Measurements from ENCODE around the gene GALR3.

DNA sequence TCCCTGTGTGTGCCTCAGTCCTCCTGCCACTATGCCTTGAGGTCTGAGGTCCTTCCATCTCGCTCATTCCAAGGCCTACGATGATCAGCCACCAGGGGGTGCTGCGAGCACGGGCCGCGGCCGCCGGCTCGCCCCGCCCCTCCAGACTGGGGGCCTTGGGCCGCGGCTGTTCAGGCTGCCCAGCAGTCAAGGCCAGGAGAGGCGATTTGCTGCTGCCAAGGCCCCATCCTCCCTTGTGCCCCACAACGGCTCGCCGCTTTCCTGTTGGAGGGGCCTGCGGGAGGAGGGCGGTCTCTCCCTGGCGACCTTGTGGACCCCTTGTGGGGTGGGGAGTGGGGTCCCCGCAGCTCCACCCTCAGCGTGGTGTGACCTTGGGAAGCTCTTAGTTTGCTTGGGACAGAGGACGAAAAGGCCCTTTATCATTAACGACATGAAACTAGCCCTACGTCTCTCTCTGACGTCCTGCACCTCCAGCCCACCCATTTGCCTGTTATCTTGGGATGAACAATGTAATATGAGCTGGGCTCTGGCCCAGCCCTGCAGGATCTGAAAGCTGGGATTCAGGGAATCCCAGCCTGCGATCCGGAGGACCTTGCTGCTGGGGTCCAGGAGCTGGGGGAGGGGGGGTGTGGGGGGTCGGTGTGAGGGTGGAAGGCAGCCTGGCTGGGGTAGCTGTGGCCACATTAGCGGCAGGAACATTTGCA lies 5.3 kb upstream of the GALR3 start:
- TF ChIP-seq, protein P1, sequence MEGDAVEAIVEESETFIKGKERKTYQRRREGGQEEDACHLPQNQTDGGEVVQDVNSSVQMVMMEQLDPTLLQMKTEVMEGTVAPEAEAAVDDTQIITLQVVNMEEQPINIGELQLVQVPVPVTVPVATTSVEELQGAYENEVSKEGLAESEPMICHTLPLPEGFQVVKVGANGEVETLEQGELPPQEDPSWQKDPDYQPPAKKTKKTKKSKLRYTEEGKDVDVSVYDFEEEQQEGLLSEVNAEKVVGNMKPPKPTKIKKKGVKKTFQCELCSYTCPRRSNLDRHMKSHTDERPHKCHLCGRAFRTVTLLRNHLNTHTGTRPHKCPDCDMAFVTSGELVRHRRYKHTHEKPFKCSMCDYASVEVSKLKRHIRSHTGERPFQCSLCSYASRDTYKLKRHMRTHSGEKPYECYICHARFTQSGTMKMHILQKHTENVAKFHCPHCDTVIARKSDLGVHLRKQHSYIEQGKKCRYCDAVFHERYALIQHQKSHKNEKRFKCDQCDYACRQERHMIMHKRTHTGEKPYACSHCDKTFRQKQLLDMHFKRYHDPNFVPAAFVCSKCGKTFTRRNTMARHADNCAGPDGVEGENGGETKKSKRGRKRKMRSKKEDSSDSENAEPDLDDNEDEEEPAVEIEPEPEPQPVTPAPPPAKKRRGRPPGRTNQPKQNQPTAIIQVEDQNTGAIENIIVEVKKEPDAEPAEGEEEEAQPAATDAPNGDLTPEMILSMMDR (IDR thresholded peaks at IDR 0.05 in 8 of 11, conservative IDR thresholded peaks at IDR 0.05 in 3 of 11), result peak; percentile 88 to 98 (median 95)
- peak; percentile 62 to 87 (median 78) for TF ChIP-seq POLR2AphosphoS5 (IDR thresholded peaks at IDR 0.05)
- no peak for TF ChIP-seq POLR2A (IDR thresholded peaks at IDR 0.05)

Data from spleen (tissue), 7 donors.